A549 (cell line): Measurements from ENCODE around the gene DNAJA3. TPM values are rescaled to one million over a fixed set of nuclear protein-coding genes. Genes with fewer than 3 reads are reported as not detected.

ENCODE experiments used
- ATAC-seq, 2 experiments: fragments of 200-7000 bp in 1 of 2; fragments of >200 bp in 1 of 2; cut with Nextera tagmentation in 1 of 2; cut with Tn5 transposase in 1 of 2; 3 replicates each; pipeline versions ENCODE4 v1.8.0 to v1.9.1; 2018 to 2020; ENCODE audit warnings: mild to moderate bottlenecking in 1 of 2, moderate library complexity in 1 of 2
- CTCF ChIA-PET: fragments of 300-600 bp; sonication (Branson Sonifier 250); formaldehyde crosslinking; extraction: SDS; loops from one replicate; lab custom pipeline; 2021; ENCODE audit warnings: antibody characterized with exemption, inconsistent platforms; lab: Yijun Ruan, JAX
- POLR2A ChIA-PET: fragments of 350-600 bp; formaldehyde crosslinking; extraction: SDS; loops from one replicate; lab custom pipeline; 2021; ENCODE audit warnings: antibody characterized with exemption, inconsistent platforms; lab: Yijun Ruan, JAX
- DNase-seq, 2 experiments: peaks; one replicate each; pipeline versions ENCODE4 v3.0.0 to v3.0.0-alpha.2; 2011 to 2016; ENCODE audit warnings: low read depth in 1 of 2, low spot score in 1 of 2
- FAIRE-seq: peaks from 2 replicates; lab custom pipeline; 2011; peaks lifted over from hg19 to GRCh38; lab: Jason Lieb, UNC
- H3K27ac ChIP-seq, 2 experiments: fragments of >200 bp; sonication (Bioruptor Twin); formaldehyde crosslinking; 3 replicates each; pipeline ENCODE4 v1.5.1; 2016 to 2017
- H3K4me1 ChIP-seq: fragments of >200 bp; sonication (Bioruptor Twin); formaldehyde crosslinking; 3 replicates; pipeline ENCODE4 v1.6.1; 2016
- H3K4me2 ChIP-seq: fragments of >200 bp; sonication (Bioruptor Twin); formaldehyde crosslinking; 3 replicates; pipeline ENCODE4 v1.6.1; 2016
- H3K4me3 ChIP-seq: fragments of >200 bp; sonication (Bioruptor Twin); formaldehyde crosslinking; 3 replicates; pipeline ENCODE4 v1.5.1; 2016
- H3K9me3 ChIP-seq: fragments of >200 bp; sonication (Bioruptor Twin); formaldehyde crosslinking; 3 replicates; pipeline ENCODE4 v1.6.1; 2016
- ATOH8 ChIP-seq: fragments of 250-450 bp; sonication (Bioruptor Pico); IDR thresholded peaks from 2 replicates; pipeline ENCODE4 v1.5.0; 2020; ENCODE audit warnings: low read depth, mild to moderate bottlenecking, moderate library complexity
- BCL3 ChIP-seq: fragments of >200 bp; sonication (Bioruptor Twin); formaldehyde crosslinking; IDR thresholded peaks from 3 replicates; pipeline ENCODE4 v1.6.1; 2016
- CBX8 ChIP-seq: fragments of 200-600 bp; sonication (generic); IDR thresholded peaks from 2 replicates; pipeline ENCODE4 v1.6.1; 2016
- CEBPB ChIP-seq, 2 experiments: fragments of >200 bp in 1 of 2; sonication (Bioruptor Twin) in 1 of 2; formaldehyde crosslinking in 1 of 2; IDR thresholded peaks; 2 replicates each; pipeline ENCODE4 v1.6.1; 2012 to 2016
- CHD2 ChIP-seq: fragments of 150-350 bp; IDR thresholded peaks from 2 replicates; pipeline ENCODE4 v1.6.1; 2014; ENCODE audit warnings: low read length; ENCODE audit not compliant: partially characterized antibody
- CHD4 ChIP-seq: fragments of 200-600 bp; sonication (generic); IDR thresholded peaks from 2 replicates; pipeline ENCODE4 v1.6.1; 2016; ENCODE audit warnings: antibody characterized with exemption, mild to moderate bottlenecking, borderline replicate concordance
- EHF ChIP-seq: fragments of 250-450 bp; sonication (Bioruptor Pico); IDR thresholded peaks from 2 replicates; pipeline ENCODE4 v1.5.0; 2020; ENCODE audit warnings: mild to moderate bottlenecking
- ESRRA ChIP-seq: fragments of 150-350 bp; IDR thresholded peaks from 2 replicates; pipeline ENCODE4 v1.6.1; 2014; ENCODE audit warnings: mild to moderate bottlenecking, low read length, borderline replicate concordance
- GATA3 ChIP-seq: IDR thresholded peaks from 2 replicates; pipeline ENCODE4 v1.6.1; 2012; ENCODE audit warnings: borderline replicate concordance
- HDAC2 ChIP-seq: fragments of 200-600 bp; sonication (generic); IDR thresholded peaks from 2 replicates; pipeline ENCODE4 v1.6.1; 2016
- JUNB ChIP-seq: fragments of >200 bp; sonication (Bioruptor Twin); formaldehyde crosslinking; IDR thresholded peaks from 2 replicates; pipeline ENCODE4 v1.6.1; 2016
- MAFK ChIP-seq: fragments of 450-650 bp; IDR thresholded peaks from 2 replicates; pipeline ENCODE4 v1.6.1; 2014; ENCODE audit not compliant: partially characterized antibody
- MAZ ChIP-seq: fragments of 150-350 bp; IDR thresholded peaks from 2 replicates; pipeline ENCODE4 v1.6.1; 2014; ENCODE audit warnings: antibody characterized with exemption, low read depth, low read length, borderline replicate concordance
- PBX3 ChIP-seq: IDR thresholded peaks from 2 replicates; pipeline ENCODE4 v1.6.1; 2012
- PHF8 ChIP-seq: fragments of 200-600 bp; sonication (generic); IDR thresholded peaks from 2 replicates; pipeline ENCODE4 v1.6.1; 2016; ENCODE audit warnings: low read depth, mild to moderate bottlenecking, antibody characterized with exemption, moderate library complexity, borderline replicate concordance
- RAD21 ChIP-seq, 2 experiments: fragments of >200 bp in 1 of 2; sonication (Bioruptor Twin) in 1 of 2; formaldehyde crosslinking in 1 of 2; IDR thresholded peaks in 1 of 2; conservative IDR thresholded peaks in 1 of 2; 2 replicates in 1 of 2; 3 replicates in 1 of 2; pipeline ENCODE4 v1.6.1; 2012 to 2018; ENCODE audit warnings: inconsistent platforms in 1 of 2
- RCOR1 ChIP-seq: fragments of 150-350 bp; IDR thresholded peaks from 2 replicates; pipeline ENCODE4 v1.6.1; 2014; ENCODE audit warnings: antibody characterized with exemption, low read length, low read depth
- REST ChIP-seq: fragments of 200-600 bp; sonication (generic); IDR thresholded peaks from 2 replicates; pipeline ENCODE4 v1.6.1; 2016; ENCODE audit warnings: antibody characterized with exemption, mild to moderate bottlenecking, moderate library complexity
- RFX5 ChIP-seq: fragments of 450-650 bp; IDR thresholded peaks from 2 replicates; pipeline ENCODE4 v1.7.1; 2014; ENCODE audit warnings: antibody characterized with exemption, mild to moderate bottlenecking, moderate library complexity
- SMC3 ChIP-seq: fragments of >200 bp; sonication (Bioruptor Twin); formaldehyde crosslinking; IDR thresholded peaks from 3 replicates; pipeline ENCODE4 v1.6.1; 2018; ENCODE audit warnings: inconsistent platforms
- SREBF2 ChIP-seq: fragments of 450-650 bp; IDR thresholded peaks from 2 replicates; pipeline ENCODE4 v1.6.1; 2014; ENCODE audit warnings: mild to moderate bottlenecking, moderate library complexity
- WGBS: methylation state at CpG from one replicate; pipeline ENCODE4 v1.1.6; 2017; ENCODE audit errors: missing lambda C conversion rate; 5-methylcytosine and 5-hydroxymethylcytosine counted together
- polyA plus RNA-seq, 4 experiments: library from polyadenylated mRNA; depleted of rRNA in 3 of 4; stranded (reverse); fragments of >200 nt; fragmentation: RNase III in 1 of 4; extraction: RNeasy Plus Mini Kit Qiagen cat#74134 plus additional on column Dnase treatment in 1 of 4; gene quantifications; 2 replicates in 3 of 4; 3 replicates in 1 of 4; pipeline ENCODE4 v1.2.3, GENCODE V29; 2011 to 2017

Gene DNAJA3
- polyA plus RNA-seq, 2 of the 4 experiments (the other 2 are of a cell fraction), result 64.6 to 77.2 TPM

- POLR2A ChIA-PET, result no interaction called here
- Histone ChIP-seq H3K27ac (no peak overlapping the region), H3K4me1 (peaks cover 4% of the 10 kb centered on the region; the same call in 1 of the 3 replicates), H3K9me3 (no peaks in the 10 kb centered on the region), H3K4me2 (no peak overlapping the region), H3K4me3 (no peak overlapping the region)
- WGBS, result 91% methylated on average over 12 of the region's 12 CpGs
- FAIRE-seq (no peak), DNase-seq (no peak), ATAC-seq (no peak)
- CTCF ChIA-PET, result interaction anchor here (1.1 to 32.6 kb wide), 15 partner anchors 16 to 418 kb away, joined by 3 to 833 read pairs (median 31); partner anchors contain the start of genes CORO7, GLIS2, PAM16 and TFAP4
- TF ChIP-seq PHF8, result no peak
Observed at GRCh38 chr16:4401094-4401501, 24.6 kb upstream of the DNAJA3 start.

- ChIA-PET CTCF (interaction anchor here (0.9 to 32.6 kb wide), 26 partner anchors 15 to 418 kb away, joined by 3 to 833 read pairs (median 30); partner anchors contain the start of genes CORO7, GLIS2, PAM16 and TFAP4), POLR2A (interaction anchor here (1.3 kb wide), 1 partner anchor 102 kb away, joined by 3 read pairs; no protein-coding TSS in a partner anchor)
- ATAC-seq (no peak), FAIRE-seq (no peak), DNase-seq (no peak)
- 88% methylated on average over 12 of the region's 12 CpGs for WGBS
- H3K9me3 ChIP-seq, result no peaks in the 10 kb centered on the region
- no peak for TF ChIP-seq MAZ
- TF ChIP-seq RFX5, result no peak
- TF ChIP-seq REST, result no peak
- TF ChIP-seq SREBF2, result no peak
- TF ChIP-seq EHF, result no peak
- TF ChIP-seq PBX3, result no peak
- no peak for TF ChIP-seq BCL3
- no peak for TF ChIP-seq RCOR1
- no peak for TF ChIP-seq ATOH8 (CRISPR knock-in tag)
- TF ChIP-seq CHD2, result no peak
- TF ChIP-seq CEBPB (IDR thresholded peaks at IDR 0.05), result no peak
- no peak for TF ChIP-seq JUNB
- TF ChIP-seq GATA3, result no peak
- no peak for TF ChIP-seq CHD4
- TF ChIP-seq MAFK, result no peak
- TF ChIP-seq SMC3, result no peak
- TF ChIP-seq CBX8, result no peak
- TF ChIP-seq RAD21 (conservative IDR thresholded peaks at IDR 0.05 in 1 of 2, IDR thresholded peaks at IDR 0.05 in 1 of 2), result no peak
- no peak for TF ChIP-seq ESRRA
- TF ChIP-seq HDAC2, result no peak
- H3K27ac ChIP-seq, result no peak overlapping the region
- H3K4me3 ChIP-seq, result no peak overlapping the region
- no peak overlapping the region for H3K4me2 ChIP-seq
- H3K4me1 ChIP-seq, result peaks cover 4% of the 10 kb centered on the region; the same call in 1 of the 3 replicates
Observed at GRCh38 chr16:4401510-4401909, 24.2 kb upstream of the DNAJA3 start.
